ENCODE results near the gene DTWD1.
"Not testable (repeated sequence)": the region's sequence is repeated elsewhere in the genome, so short reads cannot be mapped to it uniquely, and the experiment has no call there.

The DTWD1 gene

DNA sequence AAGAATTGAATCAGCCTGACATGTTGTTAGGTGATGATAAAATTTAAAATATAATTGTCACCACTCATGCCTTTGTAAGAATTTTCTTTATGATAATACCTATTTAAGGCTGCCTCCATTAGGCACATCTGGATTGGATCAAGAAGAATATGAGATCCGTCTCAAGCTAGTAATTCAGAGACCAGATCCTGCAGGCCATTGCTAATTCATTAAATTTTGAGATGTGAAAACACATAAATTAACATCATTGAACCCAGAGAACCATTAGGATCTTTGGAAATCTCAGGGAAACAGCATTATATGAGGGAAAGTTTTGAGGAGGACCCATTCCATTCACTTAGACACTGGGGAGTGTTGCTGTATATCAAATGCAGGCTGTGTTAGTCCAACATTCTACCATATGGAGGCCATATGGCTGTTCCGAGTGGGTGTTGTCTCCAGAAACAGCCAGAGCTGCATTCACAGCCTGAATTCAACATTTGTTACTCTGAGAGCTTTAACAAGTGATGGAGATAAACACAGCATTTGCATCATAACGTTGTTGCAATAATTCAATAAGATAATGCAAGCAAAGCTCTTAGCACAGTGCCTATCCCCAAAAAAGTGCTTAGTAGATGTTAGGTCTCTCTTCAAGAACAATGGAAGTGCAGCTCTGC lies 67.4 kb downstream of the DTWD1 start:
- TF ChIP-seq, protein P1, sequence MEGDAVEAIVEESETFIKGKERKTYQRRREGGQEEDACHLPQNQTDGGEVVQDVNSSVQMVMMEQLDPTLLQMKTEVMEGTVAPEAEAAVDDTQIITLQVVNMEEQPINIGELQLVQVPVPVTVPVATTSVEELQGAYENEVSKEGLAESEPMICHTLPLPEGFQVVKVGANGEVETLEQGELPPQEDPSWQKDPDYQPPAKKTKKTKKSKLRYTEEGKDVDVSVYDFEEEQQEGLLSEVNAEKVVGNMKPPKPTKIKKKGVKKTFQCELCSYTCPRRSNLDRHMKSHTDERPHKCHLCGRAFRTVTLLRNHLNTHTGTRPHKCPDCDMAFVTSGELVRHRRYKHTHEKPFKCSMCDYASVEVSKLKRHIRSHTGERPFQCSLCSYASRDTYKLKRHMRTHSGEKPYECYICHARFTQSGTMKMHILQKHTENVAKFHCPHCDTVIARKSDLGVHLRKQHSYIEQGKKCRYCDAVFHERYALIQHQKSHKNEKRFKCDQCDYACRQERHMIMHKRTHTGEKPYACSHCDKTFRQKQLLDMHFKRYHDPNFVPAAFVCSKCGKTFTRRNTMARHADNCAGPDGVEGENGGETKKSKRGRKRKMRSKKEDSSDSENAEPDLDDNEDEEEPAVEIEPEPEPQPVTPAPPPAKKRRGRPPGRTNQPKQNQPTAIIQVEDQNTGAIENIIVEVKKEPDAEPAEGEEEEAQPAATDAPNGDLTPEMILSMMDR (IDR thresholded peaks at IDR 0.05): no peak
- H3K79me2 ChIP-seq: no peaks in the 10 kb centered on the region
- no peaks in the 10 kb centered on the region for H3K9me3 ChIP-seq (ENCODE audit: control insufficient read depth, low read length)
- H2AFZ ChIP-seq: no peak overlapping the region
- no peak overlapping the region for H3K4me2 ChIP-seq (ENCODE audit: low read length)
- H3K4me1 ChIP-seq: no peaks in the 10 kb centered on the region
- no peaks in the 10 kb centered on the region for H3K27me3 ChIP-seq (ENCODE audit: control insufficient read depth, insufficient read depth, low read length)
- no peak overlapping the region for H3K4me3 ChIP-seq (ENCODE audit: low read depth, low read length)
- H3K36me3 ChIP-seq (ENCODE audit: control insufficient read depth, insufficient read depth, low read length): no peaks in the 10 kb centered on the region
- no peak overlapping the region for H3K9ac ChIP-seq
- H3K27ac ChIP-seq: no peak overlapping the region

GRCh38 chr15:49692514-49693090 lies 71.8 kb downstream of the DTWD1 start:
- Histone ChIP-seq H2AFZ (no peak overlapping the region), H3K9ac (no peak overlapping the region), H3K4me1 (no peaks in the 10 kb centered on the region), H3K27me3 (ENCODE audit: control insufficient read depth, insufficient read depth, low read length) (no peaks in the 10 kb centered on the region), H3K79me2 (no peaks in the 10 kb centered on the region), H3K9me3 (ENCODE audit: control insufficient read depth, low read length) (no peaks in the 10 kb centered on the region), H3K36me3 (ENCODE audit: control insufficient read depth, insufficient read depth, low read length) (no peaks in the 10 kb centered on the region), H3K4me3 (ENCODE audit: low read depth, low read length) (no peak overlapping the region), H3K4me2 (ENCODE audit: low read length) (no peak overlapping the region), H3K27ac (no peak overlapping the region)
- TF ChIP-seq, protein P1 (IDR thresholded peaks at IDR 0.05): no peak

DNA sequence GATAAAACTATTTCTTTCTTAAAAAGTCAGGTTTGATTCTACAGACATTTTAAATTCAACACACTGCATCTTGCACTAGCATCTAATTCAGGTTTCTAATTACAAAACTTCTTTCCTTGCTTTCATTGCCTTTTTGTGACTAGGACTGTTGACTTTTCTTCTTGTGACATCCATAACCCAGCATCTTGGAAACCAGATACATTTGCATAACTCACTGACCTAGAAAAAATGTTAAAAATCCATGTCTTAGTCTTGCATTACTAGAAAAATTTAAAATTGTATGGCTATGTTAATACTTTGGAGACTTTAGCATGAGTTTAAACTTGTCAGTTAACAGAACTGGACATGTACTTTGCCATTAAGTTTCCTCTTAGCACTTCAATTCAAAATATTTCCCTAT lies 72.7 kb downstream of the DTWD1 start:
- Histone ChIP-seq H3K9me3 (ENCODE audit: control insufficient read depth, low read length) (no peaks in the 10 kb centered on the region), H3K4me2 (ENCODE audit: low read length) (no peak overlapping the region), H3K79me2 (no peaks in the 10 kb centered on the region), H3K9ac (no peak overlapping the region), H3K27me3 (ENCODE audit: control insufficient read depth, insufficient read depth, low read length) (no peaks in the 10 kb centered on the region), H3K36me3 (ENCODE audit: control insufficient read depth, insufficient read depth, low read length) (no peaks in the 10 kb centered on the region), H3K4me1 (no peaks in the 10 kb centered on the region), H3K4me3 (ENCODE audit: low read depth, low read length) (no peak overlapping the region), H2AFZ (no peak overlapping the region), H3K27ac (no peak overlapping the region)
- TF ChIP-seq, protein P1 (IDR thresholded peaks at IDR 0.05): no peak

- Histone ChIP-seq H3K4me3 (ENCODE audit: low read depth, low read length) (no peak overlapping the region), H3K27me3 (ENCODE audit: control insufficient read depth, insufficient read depth, low read length) (no peaks in the 10 kb centered on the region), H3K27ac (no peak overlapping the region), H3K79me2 (no peaks in the 10 kb centered on the region), H3K4me2 (ENCODE audit: low read length) (no peak overlapping the region), H3K36me3 (ENCODE audit: control insufficient read depth, insufficient read depth, low read length) (no peaks in the 10 kb centered on the region), H3K9me3 (ENCODE audit: control insufficient read depth, low read length) (no peaks in the 10 kb centered on the region), H2AFZ (no peak overlapping the region), H3K4me1 (no peaks in the 10 kb centered on the region), H3K9ac (no peak overlapping the region)
- TF ChIP-seq, protein P1 (IDR thresholded peaks at IDR 0.05): no peak
Observed at GRCh38 chr15:49696433-49696832, 75.6 kb downstream of the DTWD1 start.

- H3K4me2 ChIP-seq (ENCODE audit: low read length): no peak overlapping the region
Observed at GRCh38 chr15:49697121-49697520, 76.3 kb downstream of the DTWD1 start.

GRCh38 chr15:49702982-49703381 lies 82.1 kb downstream of the DTWD1 start:
- H3K27ac ChIP-seq; H3K9ac ChIP-seq; H3K4me1 ChIP-seq; H3K27me3 ChIP-seq (ENCODE audit: control insufficient read depth, insufficient read depth, low read length); H3K9me3 ChIP-seq (ENCODE audit: control insufficient read depth, low read length); H3K4me2 ChIP-seq (ENCODE audit: low read length); H3K36me3 ChIP-seq (ENCODE audit: control insufficient read depth, insufficient read depth, low read length); H2AFZ ChIP-seq; H3K79me2 ChIP-seq; H3K4me3 ChIP-seq (ENCODE audit: low read depth, low read length): not testable (repeated sequence)

More at GRCh38 chr15:49697121-49697520, 76.3 kb downstream of the DTWD1 start:
- TF ChIP-seq, protein P1 (IDR thresholded peaks at IDR 0.05): no peak
- H2AFZ ChIP-seq: no peak overlapping the region
- H3K79me2 ChIP-seq: no peaks in the 10 kb centered on the region
- H3K9ac ChIP-seq: no peak overlapping the region
- no peaks in the 10 kb centered on the region for H3K27me3 ChIP-seq (ENCODE audit: control insufficient read depth, insufficient read depth, low read length)
- no peaks in the 10 kb centered on the region for H3K4me1 ChIP-seq
- H3K9me3 ChIP-seq (ENCODE audit: control insufficient read depth, low read length): no peaks in the 10 kb centered on the region
- H3K4me3 ChIP-seq (ENCODE audit: low read depth, low read length): no peak overlapping the region
- no peaks in the 10 kb centered on the region for H3K36me3 ChIP-seq (ENCODE audit: control insufficient read depth, insufficient read depth, low read length)
- no peak overlapping the region for H3K27ac ChIP-seq
